HCT116 (cell line): ENCODE results near the gene TESK1. TPM values are rescaled to one million over a fixed set of nuclear protein-coding genes. Genes with fewer than 3 reads are reported as not detected.
"Not testable (repeated sequence)": the region's sequence is repeated elsewhere in the genome, so short reads cannot be mapped to it uniquely, and the experiment has no call there.

Source experiments
- ATAC-seq: fragments of 200-7000 bp; cut with Tn5 transposase; 2 replicates; pipeline ENCODE4 v1.9.1; 2020; ENCODE audit warnings: mild to moderate bottlenecking, moderate library complexity
- BruUV-seq: library from RNA; stranded (reverse); fragments of 400-500 nt; replicated peaks from 2 replicates; lab custom pipeline; 2021; lab: Mats Ljungman, UMichigan
- CTCF ChIA-PET: fragments of 300-600 bp; sonication (Branson Sonifier 250); formaldehyde crosslinking; loops from one replicate; lab custom pipeline; 2021; ENCODE audit warnings: antibody characterized with exemption; lab: Charles Lee
- POLR2A ChIA-PET: fragments of 300-600, 350-600 bp; sonication (Branson Sonifier 250); formaldehyde crosslinking; loops from one replicate; lab custom pipeline; 2021; ENCODE audit warnings: antibody characterized with exemption; lab: Charles Lee
- RAD21 ChIA-PET, 2 experiments: fragments of 300-600 bp; sonication (Branson Sonifier 250); formaldehyde crosslinking; loops; one replicate each; lab custom pipeline; 2023; ENCODE audit warnings: low total read pairs in 2 of 2; ENCODE audit not compliant: uncharacterized antibody in 2 of 2, unreplicated experiment in 2 of 2, low non-redundant PET in 1 of 2; lab: Charles Lee
- DNase-seq: peaks from one replicate; pipeline ENCODE4 v3.0.0-alpha.2; 2010; ENCODE audit warnings: low read depth, low spot score
- H2AFZ ChIP-seq: fragments of 200-600 bp; shearing (Covaris generic), sonication (generic); 2 replicates; pipeline ENCODE4 v1.6.1; 2017; ENCODE audit warnings: low read depth, mixed run types, mixed read lengths, antibody characterized with exemption, low read length; ENCODE audit not compliant: poor library complexity, severe bottlenecking
- H3K27ac ChIP-seq: 2 replicates; pipeline ENCODE4 v1.5.1; 2012; ENCODE audit warnings: low read depth, low read length
- H3K27me3 ChIP-seq: fragments of 200-600 bp; sonication (generic); 2 replicates; pipeline ENCODE4 v1.6.1; 2016; ENCODE audit warnings: mixed run types, low read length, mixed read lengths; ENCODE audit not compliant: insufficient read depth
- H3K36me3 ChIP-seq, 2 experiments: fragments of 200-500 bp in 1 of 2; fragments of 200-600 bp in 1 of 2; sonication (Bioruptor generic) in 1 of 2; sonication (generic) in 1 of 2; 2 replicates each; pipeline versions ENCODE4 v1.5.1 to v1.6.1; 2014 to 2016; ENCODE audit warnings: low read length in 2 of 2, inconsistent platforms in 1 of 2, mixed read lengths in 1 of 2, mixed run types in 1 of 2; ENCODE audit not compliant: insufficient read depth in 2 of 2, control insufficient read depth in 1 of 2
- H3K4me1 ChIP-seq, 2 experiments: fragments of 200-600 bp in 1 of 2; sonication (generic) in 1 of 2; 2 replicates each; pipeline versions ENCODE4 v1.5.1 to v1.6.1; 2012 to 2017; ENCODE audit warnings: low read length in 2 of 2, inconsistent platforms in 1 of 2, mild to moderate bottlenecking in 1 of 2, mixed read lengths in 1 of 2, mixed run types in 1 of 2, moderate library complexity in 1 of 2; ENCODE audit not compliant: insufficient read depth in 2 of 2, control insufficient read depth in 1 of 2
- H3K4me2 ChIP-seq: fragments of 200-600 bp; sonication (generic); 2 replicates; pipeline ENCODE4 v1.6.1; 2017; ENCODE audit warnings: mixed run types, low read length, mixed read lengths
- H3K4me3 ChIP-seq, 2 experiments: fragments of 200-600 bp in 1 of 2; sonication (generic) in 1 of 2; replicated peaks in 1 of 2; 2 replicates each; pipeline ENCODE4 v1.5.1; 2011 to 2016; ENCODE audit warnings: low read length in 2 of 2, control low read depth in 1 of 2, low read depth in 1 of 2, mild to moderate bottlenecking in 1 of 2, mixed read lengths in 1 of 2, mixed run types in 1 of 2
- H3K79me2 ChIP-seq: fragments of 200-600 bp; sonication (generic); 2 replicates; pipeline ENCODE4 v1.6.1; 2017; ENCODE audit warnings: mild to moderate bottlenecking, mixed run types, low read length, moderate library complexity, mixed read lengths; ENCODE audit not compliant: insufficient read depth
- H3K9ac ChIP-seq: fragments of 200-600 bp; sonication (generic); 2 replicates; pipeline ENCODE4 v1.6.1; 2016; ENCODE audit warnings: low read length, mixed read lengths
- H3K9me2 ChIP-seq: fragments of 200-600 bp; sonication (generic), shearing (Covaris generic); 2 replicates; pipeline ENCODE4 v1.6.1; 2017; ENCODE audit warnings: mixed run types, mild to moderate bottlenecking, moderate library complexity; ENCODE audit not compliant: insufficient read depth
- H3K9me3 ChIP-seq, 2 experiments: fragments of 200-500 bp in 1 of 2; fragments of 200-600 bp in 1 of 2; sonication (Bioruptor generic) in 1 of 2; sonication (generic) in 1 of 2; 2 replicates each; pipeline ENCODE4 v1.6.1; 2014 to 2017; ENCODE audit warnings: low read length in 2 of 2, mixed read lengths in 2 of 2, inconsistent platforms in 1 of 2, low read depth in 1 of 2, mild to moderate bottlenecking in 1 of 2, mixed run types in 1 of 2, moderate library complexity in 1 of 2; ENCODE audit not compliant: control insufficient read depth in 1 of 2, insufficient read depth in 1 of 2
- H4K20me1 ChIP-seq: fragments of 200-600 bp; sonication (generic), shearing (Covaris generic); 2 replicates; pipeline ENCODE4 v1.6.1; 2017; ENCODE audit warnings: mixed run types, mild to moderate bottlenecking, moderate library complexity; ENCODE audit not compliant: insufficient read depth
- CBX3 ChIP-seq: IDR thresholded peaks from 2 replicates; pipeline ENCODE4 v1.6.1; 2012; ENCODE audit warnings: low read depth
- EGR1 ChIP-seq: IDR thresholded peaks from 2 replicates; pipeline ENCODE4 v1.6.1; 2012; ENCODE audit warnings: low read depth
- ELF1 ChIP-seq: IDR thresholded peaks from 2 replicates; pipeline ENCODE4 v1.6.1; 2012; ENCODE audit warnings: low read depth, borderline replicate concordance
- EZH2 ChIP-seq: fragments of 200-600 bp; sonication (generic); IDR thresholded peaks from 2 replicates; pipeline ENCODE4 v1.6.1; 2017; ENCODE audit warnings: antibody characterized with exemption, mixed run types
- EZH2phosphoT487 ChIP-seq: fragments of 200-600 bp; IDR thresholded peaks from 2 replicates; pipeline ENCODE4 v1.6.1; 2018; ENCODE audit warnings: antibody characterized with exemption, borderline replicate concordance
- POLR2A ChIP-seq: IDR thresholded peaks from 2 replicates; pipeline ENCODE4 v1.7.0; 2011; ENCODE audit warnings: borderline replicate concordance; ENCODE audit not compliant: insufficient read depth, insufficient read length; ENCODE audit errors: extremely low read depth
- POLR2AphosphoS5 ChIP-seq: IDR thresholded peaks from 2 replicates; pipeline ENCODE4 v1.6.1; 2011; ENCODE audit warnings: mild to moderate bottlenecking, low read depth, low read length, moderate library complexity
- RAD21 ChIP-seq: IDR thresholded peaks from 2 replicates; pipeline ENCODE4 v1.6.1; 2012; ENCODE audit warnings: low read depth, mild to moderate bottlenecking
- SIN3A ChIP-seq: IDR thresholded peaks from 2 replicates; pipeline ENCODE4 v1.6.1; 2012; ENCODE audit warnings: low read depth
- SP1 ChIP-seq: IDR thresholded peaks from 2 replicates; pipeline ENCODE4 v1.6.1; 2012; ENCODE audit warnings: low read depth
- SRF ChIP-seq: IDR thresholded peaks from 2 replicates; pipeline ENCODE4 v1.6.1; 2012; ENCODE audit warnings: low read depth
- YY1 ChIP-seq: IDR thresholded peaks from 2 replicates; pipeline ENCODE4 v1.6.1; 2011; ENCODE audit warnings: low read length, low read depth, moderate library complexity, mild to moderate bottlenecking; ENCODE audit not compliant: insufficient replicate concordance; ENCODE audit errors: extremely low read depth
- ZNF274 ChIP-seq: fragments of 200-500 bp; sonication (Bioruptor generic); IDR thresholded peaks from 2 replicates; pipeline ENCODE4 v1.6.1; 2014; ENCODE audit warnings: mild to moderate bottlenecking, low read depth, low read length, inconsistent platforms
- intact Hi-C: fragments of 100-400 bp; cut with micrococcal nuclease; formaldehyde crosslinking; loops from 2 replicates; pipeline ENCODE4 v1.10.0; 2022
- total RNA-seq: library from RNA; stranded (reverse); gene quantifications from one replicate; pipeline ENCODE4 v1.2.1, GENCODE V29; 2021; ENCODE audit not compliant: unreplicated experiment
- TF ChIP-seq, protein P1 (sequence below): IDR thresholded peaks from 2 replicates; pipeline ENCODE4 v1.6.1; 2012

The TESK1 gene
- total RNA-seq, 1 experiment from 2014 or later, result 26.6 TPM

DNA sequence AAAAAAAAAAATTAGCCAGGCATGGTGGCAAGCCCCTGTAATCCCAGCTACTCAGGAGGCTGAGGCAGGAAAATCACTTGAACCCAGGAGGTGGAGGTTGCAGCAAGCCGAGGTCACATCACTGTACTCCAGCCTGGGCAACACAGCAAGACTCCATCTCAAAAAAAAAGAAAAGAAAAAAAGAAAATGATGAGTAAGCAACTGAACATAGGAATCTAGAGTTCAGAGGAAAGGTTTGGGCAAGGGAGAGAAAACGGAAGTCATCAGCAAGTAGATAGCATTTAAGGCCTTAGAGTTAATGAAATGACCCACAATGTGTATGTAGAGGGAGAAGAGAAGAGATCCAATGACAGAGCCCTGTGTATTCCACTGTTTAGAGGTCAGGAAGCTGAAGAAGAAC is 8.2 kb upstream of the TESK1 start:
- CTCF ChIA-PET, DNase-seq, H3K27ac ChIP-seq, H4K20me1 ChIP-seq, ATAC-seq, intact Hi-C loops, H3K9ac ChIP-seq, H2AFZ ChIP-seq, BruUV-seq, H3K79me2 ChIP-seq, H3K4me2 ChIP-seq, H3K4me1 ChIP-seq, RAD21 ChIA-PET, H3K27me3 ChIP-seq, H3K9me2 ChIP-seq, POLR2A ChIA-PET, H3K36me3 ChIP-seq, H3K4me3 ChIP-seq: not testable (repeated sequence)
- peaks cover 0 to 13% of the 10 kb centered on the region in 2 experiments; a peak in 1 of 4 replicates for H3K9me3 ChIP-seq

DNA sequence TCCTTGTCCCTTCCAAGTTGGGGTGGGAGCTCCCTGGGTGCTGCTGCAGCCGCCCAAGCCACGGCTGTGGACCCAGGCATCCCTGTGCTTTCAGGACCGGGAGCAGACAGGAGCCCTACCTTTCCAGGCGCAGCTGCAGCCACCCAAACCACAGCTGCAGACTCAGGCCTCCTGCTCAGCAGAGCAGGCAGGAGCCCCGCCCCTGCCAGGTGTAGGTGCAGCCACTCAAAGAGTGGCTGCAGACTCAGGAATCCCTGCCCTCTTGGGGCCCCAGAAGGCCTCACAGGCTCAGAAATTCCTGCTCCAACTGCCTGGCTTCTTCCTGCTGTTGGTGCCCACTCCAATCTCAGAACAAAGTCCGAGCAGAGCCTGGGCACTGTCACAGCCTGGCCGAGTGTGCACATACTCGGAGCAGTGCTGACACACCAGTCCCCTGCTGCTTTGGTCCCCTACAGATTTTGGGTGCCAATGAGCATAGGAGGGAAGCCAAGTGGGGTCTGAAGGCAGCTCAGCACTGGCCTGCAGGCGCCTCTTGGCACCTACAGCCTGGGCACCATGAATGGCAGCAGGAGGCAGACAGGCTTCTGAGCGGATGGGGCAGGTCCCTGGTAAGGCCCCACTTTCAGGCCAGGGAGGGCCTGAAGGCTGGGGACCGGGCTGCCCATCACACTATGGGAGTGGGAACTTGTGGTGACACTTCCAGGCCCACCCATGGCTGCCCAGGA is 6.0 kb upstream of the TESK1 start:
- Histone ChIP-seq H3K9me3 (no peaks in the 10 kb centered on the region), H3K36me3 (no peaks in the 10 kb centered on the region), H3K9me2 (no peaks in the 10 kb centered on the region), H3K4me3 (no peak overlapping the region), H3K4me1 (peaks cover 8 to 15% of the 10 kb centered on the region in 2 experiments; a peak in 3 of 4 replicates), H2AFZ (no peak overlapping the region), H3K79me2 (0 out of 2 replicates have a peak, but pooled peaks cover 5% of the 10 kb centered on the region), H3K9ac (no peak overlapping the region), H4K20me1 (no peaks in the 10 kb centered on the region), H3K27me3 (no peaks in the 10 kb centered on the region), H3K4me2 (no peak overlapping the region), H3K27ac (no peak overlapping the region)
- POLR2A ChIA-PET, result no interaction called here
- CTCF ChIA-PET, result interaction anchor here (0.9 to 1.0 kb wide), 3 partner anchors 12 to 699 kb away, joined by 3 to 4 read pairs (median 3); no protein-coding TSS in a partner anchor
- RAD21 ChIA-PET, result no interaction called here
- TF ChIP-seq POLR2AphosphoS5, result no peak
- TF ChIP-seq CBX3, result no peak
- TF ChIP-seq SIN3A, result no peak
- TF ChIP-seq EZH2, result no peak
- TF ChIP-seq ELF1, result no peak
- TF ChIP-seq, protein P1, sequence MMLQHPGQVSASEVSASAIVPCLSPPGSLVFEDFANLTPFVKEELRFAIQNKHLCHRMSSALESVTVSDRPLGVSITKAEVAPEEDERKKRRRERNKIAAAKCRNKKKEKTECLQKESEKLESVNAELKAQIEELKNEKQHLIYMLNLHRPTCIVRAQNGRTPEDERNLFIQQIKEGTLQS, result no peak
- TF ChIP-seq EZH2phosphoT487, result no peak
- no peak for TF ChIP-seq SRF
- TF ChIP-seq YY1, result no peak
- TF ChIP-seq POLR2A, result no peak
- TF ChIP-seq RAD21, result no peak
- TF ChIP-seq EGR1, result no peak
- no peak for TF ChIP-seq SP1
- no peak for TF ChIP-seq ZNF274
- ATAC-seq (no peak), DNase-seq (no peak)
- intact Hi-C loops, result no loop called here
- no TSS peak for BruUV-seq
